ENCODE results near the gene NRG2. TPM values are rescaled to one million over a fixed set of nuclear protein-coding genes. Genes with fewer than 3 reads are reported as not detected.

NRG2 gene
- total and polyA plus RNA-seq, 4 experiments from 2014 or later: 0.11 to 0.17 (median 0.15) TPM; not detected in 1

DNA sequence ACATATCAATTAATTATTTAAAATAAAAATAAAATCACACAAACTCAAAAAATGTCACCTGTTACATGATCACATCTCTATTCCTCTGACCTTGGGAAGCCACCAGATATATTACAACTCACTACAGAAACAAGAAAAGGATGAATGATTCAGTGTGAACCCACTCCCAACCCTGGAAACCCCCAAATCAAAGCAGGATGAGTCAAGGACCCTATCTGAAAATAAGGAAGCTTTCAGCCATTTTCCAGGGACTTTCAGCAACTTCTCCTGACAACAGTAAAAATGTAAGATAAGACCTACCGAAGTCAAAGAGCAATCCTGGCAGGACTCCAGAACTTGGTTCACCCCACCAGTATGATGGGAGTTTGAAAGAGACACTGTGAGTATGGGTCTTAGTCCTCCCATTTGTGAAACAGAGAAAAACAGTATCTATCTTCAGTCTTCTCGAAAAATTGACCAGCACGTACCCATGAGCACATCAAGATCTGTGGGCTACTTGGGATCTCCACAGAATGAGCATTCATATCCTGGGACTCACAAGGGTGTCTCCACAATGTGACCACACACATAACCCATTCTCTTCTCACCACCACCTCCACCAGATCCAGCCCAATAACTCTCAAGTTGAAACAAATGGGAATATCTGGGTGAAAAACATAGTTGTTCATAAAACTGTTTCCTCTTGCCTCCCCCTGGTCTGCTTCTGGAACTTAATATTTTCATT, 9.9 kb downstream of the NRG2 start:
- Histone ChIP-seq H3K36me3 (ENCODE audit: insufficient read depth, low read length) (no peaks in the 10 kb centered on the region), H3K4me1 (ENCODE audit: insufficient read depth, low read length) (no peaks in the 10 kb centered on the region), H3K4me3 (ENCODE audit: low read length in 2 of 2) (no peak overlapping the region), H3K9me3 (ENCODE audit: control insufficient read depth in 1 of 2, low read length in 2 of 2) (no peaks in the 10 kb centered on the region), H3K27me3 (ENCODE audit: insufficient read depth, low read length) (no peaks in the 10 kb centered on the region), H3K27ac (ENCODE audit: low read depth, low read length) (no peak overlapping the region)
- intact Hi-C loops (cut with micrococcal nuclease): no loop called here
- Mint-ChIP-seq H3K27ac (no peak overlapping the region), H3K9me3 (no peaks in the 10 kb centered on the region), H3K36me3 (no peaks in the 10 kb centered on the region), H3K4me1 (peaks cover 0 to under 1% (median under 1%) of the 10 kb centered on the region in 4 donors), H3K27me3 (peaks cover 21 to 44% of the 10 kb centered on the region in 2 donors), H3K4me3 (no peak overlapping the region)
- CTCF ChIA-PET (ENCODE audit: partially characterized antibody): no interaction called here
- POLR2A ChIA-PET (ENCODE audit: partially characterized antibody): no interaction called here
- DNase-seq: no peak

DNA sequence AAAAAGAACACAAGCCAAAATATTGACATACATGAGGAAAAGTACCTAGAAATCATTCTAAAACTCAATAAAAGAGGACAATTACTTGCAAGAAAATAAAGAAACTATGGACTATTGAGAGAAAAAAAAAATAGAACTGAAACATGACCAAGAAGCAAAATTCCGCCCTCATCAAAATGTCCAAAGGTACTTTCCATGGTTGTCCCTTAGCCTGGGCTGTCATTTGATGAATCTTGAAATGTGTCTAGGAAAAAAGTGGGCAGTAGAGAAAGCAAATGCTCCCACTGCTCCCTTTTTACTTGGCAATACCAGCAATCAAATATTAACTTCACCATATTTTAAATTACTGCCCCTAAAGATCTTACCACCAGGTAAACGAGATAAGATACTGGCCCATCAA, 10.8 kb downstream of the NRG2 start:
- intact Hi-C loops (cut with micrococcal nuclease): no loop called here
- CTCF ChIA-PET (ENCODE audit: partially characterized antibody): no interaction called here
- Mint-ChIP-seq H3K4me1 (no peaks in the 10 kb centered on the region), H3K36me3 (no peaks in the 10 kb centered on the region), H3K4me3 (no peak overlapping the region), H3K27ac (no peak overlapping the region), H3K9me3 (no peaks in the 10 kb centered on the region), H3K27me3 (peaks cover 22 to 40% of the 10 kb centered on the region in 2 donors)
- POLR2A ChIA-PET (ENCODE audit: partially characterized antibody): no interaction called here
- H3K27me3 ChIP-seq (ENCODE audit: insufficient read depth, low read length): no peaks in the 10 kb centered on the region
- H3K36me3 ChIP-seq (ENCODE audit: insufficient read depth, low read length): no peaks in the 10 kb centered on the region
- no peak overlapping the region for H3K27ac ChIP-seq (ENCODE audit: low read depth, low read length)
- H3K4me3 ChIP-seq (ENCODE audit: low read length in 2 of 2): no peak overlapping the region
- no peaks in the 10 kb centered on the region for H3K4me1 ChIP-seq (ENCODE audit: insufficient read depth, low read length)
- no peaks in the 10 kb centered on the region for H3K9me3 ChIP-seq (ENCODE audit: control insufficient read depth in 1 of 2, low read length in 2 of 2)
- no peak for DNase-seq

GRCh38 chr5:140027807-140028206, 15.3 kb downstream of the NRG2 start:
- Mint-ChIP-seq H3K27ac (no peak overlapping the region), H3K4me3 (no peak overlapping the region), H3K36me3 (no peaks in the 10 kb centered on the region), H3K9me3 (no peaks in the 10 kb centered on the region), H3K4me1 (no peaks in the 10 kb centered on the region), H3K27me3 (peaks cover 20 to 28% of the 10 kb centered on the region in 2 donors)
- H3K4me1 ChIP-seq (ENCODE audit: insufficient read depth, low read length): no peaks in the 10 kb centered on the region
- no peak overlapping the region for H3K27ac ChIP-seq (ENCODE audit: low read depth, low read length)
- intact Hi-C loops (cut with micrococcal nuclease): no loop called here
- H3K9me3 ChIP-seq (ENCODE audit: control insufficient read depth in 1 of 2, low read length in 2 of 2): no peaks in the 10 kb centered on the region
- no peak overlapping the region for H3K4me3 ChIP-seq (ENCODE audit: low read length in 2 of 2)
- no peaks in the 10 kb centered on the region for H3K36me3 ChIP-seq (ENCODE audit: insufficient read depth, low read length)
- H3K27me3 ChIP-seq (ENCODE audit: insufficient read depth, low read length): peaks cover 4% of the 10 kb centered on the region
- DNase-seq: no peak
- ChIA-PET CTCF (ENCODE audit: partially characterized antibody) (no interaction called here), POLR2A (ENCODE audit: partially characterized antibody) (no interaction called here)

- Mint-ChIP-seq H3K36me3 (no peaks in the 10 kb centered on the region), H3K27me3 (peaks cover 20 to 21% of the 10 kb centered on the region in 2 donors), H3K27ac (no peak overlapping the region), H3K9me3 (no peaks in the 10 kb centered on the region), H3K4me1 (no peaks in the 10 kb centered on the region), H3K4me3 (no peak overlapping the region)
- Histone ChIP-seq H3K27me3 (ENCODE audit: insufficient read depth, low read length) (peaks cover 4% of the 10 kb centered on the region), H3K36me3 (ENCODE audit: insufficient read depth, low read length) (no peaks in the 10 kb centered on the region), H3K9me3 (ENCODE audit: control insufficient read depth in 1 of 2, low read length in 2 of 2) (no peaks in the 10 kb centered on the region), H3K4me1 (ENCODE audit: insufficient read depth, low read length) (no peaks in the 10 kb centered on the region), H3K4me3 (ENCODE audit: low read length in 2 of 2) (no peak overlapping the region), H3K27ac (ENCODE audit: low read depth, low read length) (no peak overlapping the region)
- ChIA-PET POLR2A (ENCODE audit: partially characterized antibody) (no interaction called here), CTCF (ENCODE audit: partially characterized antibody) (no interaction called here)
- intact Hi-C loops (cut with micrococcal nuclease): no loop called here
- no peak for DNase-seq
Measured at GRCh38 chr5:140025736-140026135, 17.4 kb downstream of the NRG2 start.

DNA sequence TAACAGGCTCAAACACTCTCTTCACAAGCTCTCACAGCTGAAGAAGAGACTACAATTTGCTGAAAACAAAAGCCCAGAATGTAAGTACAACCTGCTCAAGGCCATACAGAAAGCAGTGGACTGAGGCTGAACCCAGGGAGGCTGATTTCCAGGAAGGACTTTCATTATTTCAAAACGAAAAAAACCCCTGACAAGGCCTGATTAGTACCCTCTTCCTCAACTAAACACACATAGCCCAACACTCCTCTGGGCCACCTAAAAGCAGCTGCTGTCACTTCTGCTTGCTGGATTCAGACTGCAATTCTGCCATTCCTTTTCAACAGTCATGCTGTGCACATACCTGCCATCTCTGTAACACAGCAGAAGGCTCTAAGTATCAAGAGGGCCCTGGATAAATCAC, 18.2 kb downstream of the NRG2 start:
- ChIA-PET CTCF (ENCODE audit: partially characterized antibody) (no interaction called here), POLR2A (ENCODE audit: partially characterized antibody) (no interaction called here)
- H3K4me3 Mint-ChIP-seq: no peak overlapping the region
- DNase-seq: no peak
- H3K9me3 Mint-ChIP-seq: no peaks in the 10 kb centered on the region
- H3K4me3 ChIP-seq (ENCODE audit: low read length in 2 of 2): no peak overlapping the region
- H3K4me1 ChIP-seq (ENCODE audit: insufficient read depth, low read length): no peaks in the 10 kb centered on the region
- no peaks in the 10 kb centered on the region for H3K36me3 ChIP-seq (ENCODE audit: insufficient read depth, low read length)
- H3K36me3 Mint-ChIP-seq: no peaks in the 10 kb centered on the region
- H3K27me3 ChIP-seq (ENCODE audit: insufficient read depth, low read length): peaks cover 4% of the 10 kb centered on the region
- no peak overlapping the region for H3K27ac ChIP-seq (ENCODE audit: low read depth, low read length)
- intact Hi-C loops (cut with micrococcal nuclease): no loop called here
- H3K27ac Mint-ChIP-seq: no peak overlapping the region
- H3K9me3 ChIP-seq (ENCODE audit: control insufficient read depth in 1 of 2, low read length in 2 of 2): no peaks in the 10 kb centered on the region
- H3K27me3 Mint-ChIP-seq: peaks cover 18 to 25% of the 10 kb centered on the region in 2 donors
- no peaks in the 10 kb centered on the region for H3K4me1 Mint-ChIP-seq

DNA sequence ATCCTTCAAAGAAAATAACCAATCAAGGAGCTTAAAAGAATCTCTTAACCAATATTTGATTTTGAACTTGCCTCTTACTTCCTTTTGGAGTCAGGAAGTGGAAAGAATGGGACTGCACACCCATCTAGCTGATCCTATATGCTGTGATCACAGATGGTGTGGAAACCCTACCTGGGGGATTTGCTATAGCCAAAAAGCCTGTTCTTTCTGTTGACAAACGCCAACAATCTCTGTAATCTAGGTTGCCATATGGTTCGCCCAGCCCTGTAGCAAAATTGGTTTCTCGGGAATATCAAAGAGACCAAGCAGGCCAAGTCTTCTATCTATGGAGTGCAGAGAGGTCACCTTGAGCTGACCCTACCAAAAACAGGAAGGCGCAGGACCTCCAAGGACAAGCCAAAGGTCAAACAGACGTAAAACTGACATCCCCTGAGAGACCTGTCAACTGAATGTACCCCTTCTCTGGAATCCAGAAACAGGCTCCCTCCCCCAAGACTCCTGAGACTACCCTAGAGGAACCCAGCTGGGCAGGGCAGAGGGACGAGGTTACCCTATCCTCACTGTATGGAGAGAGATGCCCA, 19.4 kb downstream of the NRG2 start:
- H3K27me3 ChIP-seq (ENCODE audit: insufficient read depth, low read length): peaks cover 4% of the 10 kb centered on the region
- no peaks in the 10 kb centered on the region for H3K9me3 Mint-ChIP-seq
- no peaks in the 10 kb centered on the region for H3K36me3 Mint-ChIP-seq
- H3K4me3 Mint-ChIP-seq: no peak overlapping the region
- no peak overlapping the region for H3K27ac ChIP-seq (ENCODE audit: low read depth, low read length)
- H3K27me3 Mint-ChIP-seq: peaks cover 15 to 27% of the 10 kb centered on the region in 2 donors
- no peak for DNase-seq
- H3K4me1 Mint-ChIP-seq: no peaks in the 10 kb centered on the region
- no peak overlapping the region for H3K27ac Mint-ChIP-seq
- no peaks in the 10 kb centered on the region for H3K4me1 ChIP-seq (ENCODE audit: insufficient read depth, low read length)
- no peaks in the 10 kb centered on the region for H3K36me3 ChIP-seq (ENCODE audit: insufficient read depth, low read length)
- H3K4me3 ChIP-seq (ENCODE audit: low read length in 2 of 2): no peak overlapping the region
- ChIA-PET CTCF (ENCODE audit: partially characterized antibody) (no interaction called here), POLR2A (ENCODE audit: partially characterized antibody) (no interaction called here)
- no peaks in the 10 kb centered on the region for H3K9me3 ChIP-seq (ENCODE audit: control insufficient read depth in 1 of 2, low read length in 2 of 2)
- intact Hi-C loops (cut with micrococcal nuclease): no loop called here

GRCh38 chr5:140020601-140021177, 22.4 kb downstream of the NRG2 start:
- Histone ChIP-seq H3K27me3 (ENCODE audit: insufficient read depth, low read length) (peaks cover 4% of the 10 kb centered on the region), H3K9me3 (ENCODE audit: control insufficient read depth in 1 of 2, low read length in 2 of 2) (no peaks in the 10 kb centered on the region), H3K27ac (ENCODE audit: low read depth, low read length) (no peak overlapping the region), H3K4me3 (ENCODE audit: low read length in 2 of 2) (no peak overlapping the region), H3K4me1 (ENCODE audit: insufficient read depth, low read length) (no peaks in the 10 kb centered on the region), H3K36me3 (ENCODE audit: insufficient read depth, low read length) (no peaks in the 10 kb centered on the region)
- H3K27ac Mint-ChIP-seq: no peak overlapping the region
- no peaks in the 10 kb centered on the region for H3K4me1 Mint-ChIP-seq
- POLR2A ChIA-PET (ENCODE audit: partially characterized antibody): no interaction called here
- no peak for DNase-seq
- no peaks in the 10 kb centered on the region for H3K36me3 Mint-ChIP-seq
- no peaks in the 10 kb centered on the region for H3K9me3 Mint-ChIP-seq
- H3K4me3 Mint-ChIP-seq: no peak overlapping the region
- intact Hi-C loops (cut with micrococcal nuclease): no loop called here
- peaks cover 6 to 17% of the 10 kb centered on the region in 2 donors for H3K27me3 Mint-ChIP-seq
- CTCF ChIA-PET (ENCODE audit: partially characterized antibody): interaction anchor here (0.9 kb wide), 1 partner anchor 13 kb away, joined by 4 read pairs; no protein-coding TSS in a partner anchor
